Endodermal cell (in vitro differentiated cells): Measurements from ENCODE around the gene ST8SIA1. TPM values are rescaled to one million over a fixed set of nuclear protein-coding genes. Genes with fewer than 3 reads are reported as not detected.

Experiments
- DNase-seq: peaks from one replicate; pipeline ENCODE4 v3.0.0-alpha.2; 2017
- H3K27ac ChIP-seq: 2 replicates; pipeline ENCODE4 v1.5.1; 2013; ENCODE audit warnings: mild to moderate bottlenecking, low read depth, low read length, moderate library complexity
- H3K27me3 ChIP-seq: 2 replicates; pipeline ENCODE4 v1.6.1; 2013; ENCODE audit warnings: mild to moderate bottlenecking, low read length, moderate library complexity; ENCODE audit not compliant: insufficient read depth, control insufficient read depth, poor library complexity, severe bottlenecking
- H3K36me3 ChIP-seq: 2 replicates; pipeline ENCODE4 v1.7.0; 2013; ENCODE audit warnings: mild to moderate bottlenecking, low read length, moderate library complexity; ENCODE audit not compliant: control insufficient read depth, insufficient read depth
- H3K4me1 ChIP-seq: one replicate; pipeline ENCODE4 v1.7.0; 2013; ENCODE audit warnings: low read length; ENCODE audit not compliant: control insufficient read depth, insufficient read depth
- H3K4me3 ChIP-seq: 2 replicates; pipeline ENCODE4 v1.5.1; 2013; ENCODE audit warnings: mild to moderate bottlenecking, low read length, moderate library complexity
- H3K9ac ChIP-seq: 2 replicates; pipeline ENCODE4 v1.6.1; 2013; ENCODE audit warnings: mild to moderate bottlenecking, low read length, moderate library complexity; ENCODE audit not compliant: poor library complexity, severe bottlenecking; ENCODE audit errors: extremely low read depth
- H3K9me3 ChIP-seq: 2 replicates; pipeline ENCODE4 v1.6.1; 2013; ENCODE audit warnings: mild to moderate bottlenecking, low read length, moderate library complexity; ENCODE audit not compliant: control insufficient read depth
- H3K27ac Mint-ChIP-seq: 2 replicates; pipeline ENCODE4 v1.8.0; 2020; ENCODE audit warnings: mixed read lengths
- H3K27me3 Mint-ChIP-seq: 2 replicates; pipeline ENCODE4 v1.8.0; 2021; ENCODE audit warnings: mild to moderate bottlenecking, mixed read lengths; ENCODE audit not compliant: insufficient read depth
- H3K36me3 Mint-ChIP-seq: 2 replicates; pipeline ENCODE4 v1.8.0; 2020; ENCODE audit warnings: low read depth, mixed read lengths
- H3K4me1 Mint-ChIP-seq: 2 replicates; pipeline ENCODE4 v1.8.0; 2020; ENCODE audit warnings: mixed read lengths
- H3K4me3 Mint-ChIP-seq: 2 replicates; pipeline ENCODE4 v1.8.0; 2020; ENCODE audit warnings: mild to moderate bottlenecking, moderate library complexity, mixed read lengths
- H3K9me3 Mint-ChIP-seq: 2 replicates; pipeline ENCODE4 v1.8.0; 2020; ENCODE audit warnings: mild to moderate bottlenecking, mixed read lengths
- CTCF ChIP-seq: fragments of 200-600 bp; sonication (generic); conservative IDR thresholded peaks from 2 replicates; pipeline ENCODE4 v1.5.0; 2021; ENCODE audit warnings: antibody characterized with exemption, mild to moderate bottlenecking
- WGBS, 2 experiments: methylation state at CpG; one replicate each; pipeline versions ENCODE4 v1.1.5 to v1.1.7; 2013; ENCODE audit warnings: missing lambda C conversion rate in 2 of 2, mixed read lengths in 1 of 2; ENCODE audit not compliant: insufficient coverage in 1 of 2, insufficient read length in 1 of 2; 5-methylcytosine and 5-hydroxymethylcytosine counted together
- total RNA-seq, 2 donors: library from RNA; stranded (reverse); fragmentation: NEBNext Ultra II Directional in 1 of 2; extraction: Animal tissue kit (Norgen Biotek cat#: 25700) in 1 of 2; gene quantifications; 2 replicates in 1 of 2; 3 replicates in 1 of 2; pipeline ENCODE4 v1.2.1, GENCODE V29; 2021

The ST8SIA1 gene
- total RNA-seq, 2 donors from 2014 or later, result 11.2 to 13.3 TPM

DNA sequence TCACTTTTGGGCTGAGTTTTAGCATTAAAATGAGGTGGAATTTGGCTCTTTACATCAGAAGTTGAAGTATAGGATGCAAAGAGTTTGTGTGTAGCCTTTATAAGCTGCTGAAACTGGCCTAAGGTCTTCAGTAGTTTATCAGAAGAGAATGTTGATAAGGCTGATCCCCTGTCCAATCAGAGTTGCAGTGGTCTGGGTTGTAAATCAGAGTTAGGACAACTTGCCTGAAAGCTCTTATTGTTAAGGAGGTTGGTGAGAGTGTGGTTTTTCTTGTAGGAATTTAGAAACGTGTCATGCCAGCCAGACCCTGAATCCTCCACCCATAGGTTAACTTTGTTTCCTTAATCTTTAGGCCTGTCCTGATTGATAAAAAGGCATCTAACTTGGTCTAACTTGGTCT, 143.5 kb downstream of the ST8SIA1 start:
- WGBS, 2 experiments, result 71% methylated on average over 1 of the region's 1 CpG; no CpG with 5 or more reads in 1 of the 2 experiments
- H3K4me1 Mint-ChIP-seq, result peaks cover 9% of the 10 kb centered on the region
- H3K36me3 Mint-ChIP-seq, result no peaks in the 10 kb centered on the region
- Histone ChIP-seq H3K9ac (no peak overlapping the region), H3K9me3 (no peaks in the 10 kb centered on the region), H3K4me1 (no peaks in the 10 kb centered on the region), H3K27me3 (no peaks in the 10 kb centered on the region), H3K4me3 (no peak overlapping the region), H3K27ac (no peak overlapping the region), H3K36me3 (no peaks in the 10 kb centered on the region)
- no peaks in the 10 kb centered on the region for H3K27me3 Mint-ChIP-seq
- no peak for TF ChIP-seq CTCF
- H3K4me3 Mint-ChIP-seq, result no peak overlapping the region
- no peak for DNase-seq
- H3K9me3 Mint-ChIP-seq, result no peaks in the 10 kb centered on the region
- no peak overlapping the region for H3K27ac Mint-ChIP-seq

DNA sequence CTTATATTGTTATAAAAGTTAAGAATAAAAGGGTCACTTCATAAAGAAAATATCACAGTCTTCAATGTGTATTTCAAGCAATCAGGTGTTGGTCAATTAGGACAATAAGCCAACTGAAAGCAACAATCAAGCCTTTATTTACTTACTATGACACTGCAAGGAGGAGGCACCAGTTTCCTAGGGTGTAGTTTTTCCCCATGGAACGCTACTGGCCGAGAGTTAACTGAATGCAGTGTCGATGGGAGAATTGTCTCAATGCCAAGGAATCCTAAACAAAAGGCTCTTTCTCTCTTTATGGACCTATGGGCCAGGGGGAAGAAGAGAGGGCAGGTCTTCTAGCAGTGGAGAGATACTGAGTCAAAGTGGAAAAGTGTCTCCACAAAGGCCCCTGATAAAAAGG, 146.1 kb downstream of the ST8SIA1 start:
- Mint-ChIP-seq H3K27me3 (peaks cover 5% of the 10 kb centered on the region), H3K27ac (no peak overlapping the region), H3K9me3 (no peaks in the 10 kb centered on the region), H3K36me3 (no peaks in the 10 kb centered on the region), H3K4me1 (peaks cover 9% of the 10 kb centered on the region), H3K4me3 (no peak overlapping the region)
- WGBS, 2 experiments, result 85 to 90% methylated on average over 3 of the region's 3 CpGs
- no peaks in the 10 kb centered on the region for H3K36me3 ChIP-seq
- DNase-seq, result no peak
- no peak overlapping the region for H3K9ac ChIP-seq
- H3K27ac ChIP-seq, result no peak overlapping the region
- no peak overlapping the region for H3K4me3 ChIP-seq
- H3K27me3 ChIP-seq, result no peaks in the 10 kb centered on the region
- no peaks in the 10 kb centered on the region for H3K4me1 ChIP-seq
- no peaks in the 10 kb centered on the region for H3K9me3 ChIP-seq
- no peak for TF ChIP-seq CTCF

GRCh38 chr12:22180705-22181104, 153.8 kb downstream of the ST8SIA1 start:
- DNase-seq, result no peak
- Histone ChIP-seq H3K27me3 (no peaks in the 10 kb centered on the region), H3K4me3 (no peak overlapping the region), H3K27ac (no peak overlapping the region), H3K36me3 (no peaks in the 10 kb centered on the region), H3K9me3 (no peaks in the 10 kb centered on the region), H3K4me1 (no peaks in the 10 kb centered on the region), H3K9ac (no peak overlapping the region)
- WGBS, 2 experiments, result 83% methylated on average over 1 of the region's 1 CpG; no CpG with 5 or more reads in 1 of the 2 experiments
- Mint-ChIP-seq H3K27ac (no peak overlapping the region), H3K4me3 (no peak overlapping the region), H3K9me3 (peaks cover 3% of the 10 kb centered on the region), H3K4me1 (no peaks in the 10 kb centered on the region), H3K27me3 (peaks cover 5% of the 10 kb centered on the region), H3K36me3 (no peaks in the 10 kb centered on the region)
- no peak for TF ChIP-seq CTCF
